Measurements from ENCODE around the gene GH2. TPM values are rescaled to one million over a fixed set of nuclear protein-coding genes. Genes with fewer than 3 reads are reported as not detected.

GH2 gene
- total and polyA plus RNA-seq, 2 donors (not counting 3 experiments of a cell fraction or from before 2014, with no cell fraction given), result not detected

- no peak overlapping the region for H3K4me2 ChIP-seq (ENCODE audit: insufficient read depth, low read length)
- H3K4me1 ChIP-seq (ENCODE audit: control insufficient read depth, extremely low read depth, insufficient read depth, low read length), result peaks cover 3% of the 10 kb centered on the region
- BruUV-seq (replicated peaks), result no TSS peak
- no peak overlapping the region for H3K4me3 ChIP-seq (replicated peaks in 1 of 3; ENCODE audit: insufficient read depth in 1 of 3, low read depth in 1 of 3, low read length in 3 of 3)
- H3K27ac ChIP-seq (ENCODE audit: insufficient read depth, low read depth, low read length), result no peak overlapping the region
- no peak overlapping the region for H2AFZ ChIP-seq (ENCODE audit: low read depth, low read length)
- no peaks in the 10 kb centered on the region for H3K9me1 ChIP-seq (replicated peaks; ENCODE audit: control insufficient read depth, extremely low read depth, insufficient read depth, low read length)
- POLR2A ChIA-PET, result no interaction called here
- no peak overlapping the region for H3K9ac ChIP-seq (replicated peaks; ENCODE audit: extremely low read depth, insufficient read depth, low read length)
- H3K9me3 ChIP-seq (replicated peaks; ENCODE audit: control insufficient read depth, insufficient read depth, low read length), result no peaks in the 10 kb centered on the region
- no peaks in the 10 kb centered on the region for H4K20me1 ChIP-seq (replicated peaks; ENCODE audit: control insufficient read depth, extremely low read depth, insufficient read depth, low read length)
- FAIRE-seq (no peak), DNase-seq (ENCODE audit: low read depth, low spot score) (no peak)
- dilution Hi-C loops (cut with MboI; ENCODE audit: extremely low pct_ligation_motif_present, low sequenced_read_pairs) (no loop called here), intact Hi-C loops (cut with micrococcal nuclease) (no loop called here)
- no peaks in the 10 kb centered on the region for H3K27me3 ChIP-seq (ENCODE audit: control insufficient read depth in 2 of 2, insufficient read depth in 2 of 2, low read length in 2 of 2)
- no peaks in the 10 kb centered on the region for H3K36me3 ChIP-seq (ENCODE audit: control insufficient read depth in 2 of 2, extremely low read depth in 1 of 2, insufficient read depth in 2 of 2, low read length in 2 of 2)
- CTCF ChIA-PET, result interaction anchor here (2.1 kb wide), 1 partner anchor 20 kb away, joined by 6 read pairs; no protein-coding TSS in a partner anchor
- TF ChIP-seq CTCF (IDR thresholded peaks at IDR 0.05; ENCODE audit: extremely low read depth in 1 of 2, insufficient read depth in 1 of 2, low read depth in 1 of 2, low read length in 2 of 2), result no peak
- no peak for TF ChIP-seq JUN (IDR thresholded peaks at IDR 0.05; ENCODE audit: borderline replicate concordance, insufficient read depth, insufficient read length, low read depth)
- TF ChIP-seq MYC (IDR thresholded peaks at IDR 0.05; ENCODE audit: low read depth, low read length), result no peak
- no peak for TF ChIP-seq EZH2 (IDR thresholded peaks at IDR 0.05; ENCODE audit: borderline replicate concordance, low read depth, low read length, severe bottlenecking)
- no peak for TF ChIP-seq GATA2 (IDR thresholded peaks at IDR 0.05; ENCODE audit: insufficient read depth, insufficient read length, low read depth, low read length)
- H3K79me2 ChIP-seq (ENCODE audit: control insufficient read depth, insufficient read depth, low read length), result no peaks in the 10 kb centered on the region
These were observed 44.4 kb upstream of the GH2 start for GRCh38 chr17:63926164-63926563.

GRCh38 chr17:63925615-63926014 is 43.9 kb upstream of the GH2 start:
- H3K27me3 ChIP-seq (ENCODE audit: control insufficient read depth in 2 of 2, insufficient read depth in 2 of 2, low read length in 2 of 2), result no peaks in the 10 kb centered on the region
- dilution Hi-C loops (cut with MboI; ENCODE audit: extremely low pct_ligation_motif_present, low sequenced_read_pairs), result no loop called here
- no peaks in the 10 kb centered on the region for H4K20me1 ChIP-seq (replicated peaks; ENCODE audit: control insufficient read depth, extremely low read depth, insufficient read depth, low read length)
- H3K27ac ChIP-seq (ENCODE audit: insufficient read depth, low read depth, low read length), result no peak overlapping the region
- BruUV-seq (replicated peaks), result no TSS peak
- FAIRE-seq (no peak), DNase-seq (ENCODE audit: low read depth, low spot score) (no peak)
- no peaks in the 10 kb centered on the region for H3K9me1 ChIP-seq (replicated peaks; ENCODE audit: control insufficient read depth, extremely low read depth, insufficient read depth, low read length)
- H3K4me3 ChIP-seq (replicated peaks in 1 of 3; ENCODE audit: insufficient read depth in 1 of 3, low read depth in 1 of 3, low read length in 3 of 3), result no peak overlapping the region
- no peaks in the 10 kb centered on the region for H3K36me3 ChIP-seq (ENCODE audit: control insufficient read depth in 2 of 2, extremely low read depth in 1 of 2, insufficient read depth in 2 of 2, low read length in 2 of 2)
- TF ChIP-seq CTCF (IDR thresholded peaks at IDR 0.05; ENCODE audit: extremely low read depth in 1 of 2, insufficient read depth in 1 of 2, low read depth in 1 of 2, low read length in 2 of 2) (no peak), JUN (IDR thresholded peaks at IDR 0.05; ENCODE audit: borderline replicate concordance, insufficient read depth, insufficient read length, low read depth) (no peak), GATA2 (IDR thresholded peaks at IDR 0.05; ENCODE audit: insufficient read depth, insufficient read length, low read depth, low read length) (no peak), POLR2AphosphoS5 (IDR thresholded peaks at IDR 0.05; ENCODE audit: insufficient read depth, low read depth, low read length) (no peak), POLR2A (IDR thresholded peaks at IDR 0.05; ENCODE audit: low read depth, low read length) (no peak), FOS (IDR thresholded peaks at IDR 0.05; ENCODE audit: borderline replicate concordance, insufficient read depth, low read length) (no peak), MAX (IDR thresholded peaks at IDR 0.05; ENCODE audit: insufficient read depth, insufficient read length) (no peak), EZH2 (IDR thresholded peaks at IDR 0.05; ENCODE audit: borderline replicate concordance, low read depth, low read length, severe bottlenecking) (no peak), MYC (IDR thresholded peaks at IDR 0.05; ENCODE audit: low read depth, low read length) (no peak)
- no peaks in the 10 kb centered on the region for H3K79me2 ChIP-seq (ENCODE audit: control insufficient read depth, insufficient read depth, low read length)
- no peaks in the 10 kb centered on the region for H3K4me1 ChIP-seq (ENCODE audit: control insufficient read depth, extremely low read depth, insufficient read depth, low read length)
- H3K9ac ChIP-seq (replicated peaks; ENCODE audit: extremely low read depth, insufficient read depth, low read length), result no peak overlapping the region
- no peaks in the 10 kb centered on the region for H3K9me3 ChIP-seq (replicated peaks; ENCODE audit: control insufficient read depth, insufficient read depth, low read length)
- H3K4me2 ChIP-seq (ENCODE audit: insufficient read depth, low read length), result no peak overlapping the region
- intact Hi-C loops (cut with micrococcal nuclease), result no loop called here
- H2AFZ ChIP-seq (ENCODE audit: low read depth, low read length), result no peak overlapping the region
- CTCF ChIA-PET, result interaction anchor here (0.8 to 2.6 kb wide), 3 partner anchors 21 to 208 kb away, joined by 3 to 7 read pairs (median 6); no protein-coding TSS in a partner anchor
- POLR2A ChIA-PET, result no interaction called here
